Measurements from ENCODE around the gene GRIN2A. TPM values are rescaled to one million over a fixed set of nuclear protein-coding genes. Genes with fewer than 3 reads are reported as not detected.

GRIN2A gene
- total and polyA plus RNA-seq, 2 donors (not counting 3 experiments of a cell fraction or from before 2014, with no cell fraction given) = not detected

GRCh38 chr16:10169904-10170410, 12.3 kb downstream of the GRIN2A start:
- H3K4me2 ChIP-seq (ENCODE audit: insufficient read depth, low read length) = no peak overlapping the region
- no peaks in the 10 kb centered on the region for H3K36me3 ChIP-seq (ENCODE audit: control insufficient read depth in 2 of 2, extremely low read depth in 1 of 2, insufficient read depth in 2 of 2, low read length in 2 of 2)
- no peaks in the 10 kb centered on the region for H3K9me3 ChIP-seq (replicated peaks; ENCODE audit: control insufficient read depth, insufficient read depth, low read length)
- no peak overlapping the region for H3K9ac ChIP-seq (replicated peaks; ENCODE audit: extremely low read depth, insufficient read depth, low read length)
- no peaks in the 10 kb centered on the region for H3K27me3 ChIP-seq (ENCODE audit: control insufficient read depth in 2 of 2, insufficient read depth in 2 of 2, low read length in 2 of 2)
- no peak for DNase-seq (ENCODE audit: low read depth, low spot score)
- dilution Hi-C loops (cut with MboI; ENCODE audit: extremely low pct_ligation_motif_present, low sequenced_read_pairs) = no loop called here
- FAIRE-seq = no peak
- intact Hi-C loops (cut with micrococcal nuclease) = no loop called here
- CTCF ChIA-PET = no interaction called here
- H3K27ac ChIP-seq (ENCODE audit: insufficient read depth, low read depth, low read length) = no peak overlapping the region
- POLR2A ChIA-PET = no interaction called here
- H3K9me1 ChIP-seq (replicated peaks; ENCODE audit: control insufficient read depth, extremely low read depth, insufficient read depth, low read length) = no peaks in the 10 kb centered on the region
- no peaks in the 10 kb centered on the region for H3K79me2 ChIP-seq (ENCODE audit: control insufficient read depth, insufficient read depth, low read length)
- no peak overlapping the region for H3K4me3 ChIP-seq (replicated peaks in 1 of 3; ENCODE audit: insufficient read depth in 1 of 3, low read depth in 1 of 3, low read length in 3 of 3)
- no TSS peak for BruUV-seq (replicated peaks)
- no peaks in the 10 kb centered on the region for H4K20me1 ChIP-seq (replicated peaks; ENCODE audit: control insufficient read depth, extremely low read depth, insufficient read depth, low read length)
- no peak overlapping the region for H2AFZ ChIP-seq (ENCODE audit: low read depth, low read length)
- H3K4me1 ChIP-seq (ENCODE audit: control insufficient read depth, extremely low read depth, insufficient read depth, low read length) = no peaks in the 10 kb centered on the region
- TF ChIP-seq POLR2AphosphoS5 (IDR thresholded peaks at IDR 0.05; ENCODE audit: insufficient read depth, low read depth, low read length) = no peak
- no peak for TF ChIP-seq MAX (IDR thresholded peaks at IDR 0.05; ENCODE audit: insufficient read depth, insufficient read length)
- no peak for TF ChIP-seq EZH2 (IDR thresholded peaks at IDR 0.05; ENCODE audit: borderline replicate concordance, low read depth, low read length, severe bottlenecking)
- TF ChIP-seq CTCF (IDR thresholded peaks at IDR 0.05; ENCODE audit: extremely low read depth in 1 of 2, insufficient read depth in 1 of 2, low read depth in 1 of 2, low read length in 2 of 2) = no peak
- TF ChIP-seq POLR2A (IDR thresholded peaks at IDR 0.05; ENCODE audit: low read depth, low read length) = no peak
- no peak for TF ChIP-seq JUN (IDR thresholded peaks at IDR 0.05; ENCODE audit: borderline replicate concordance, insufficient read depth, insufficient read length, low read depth)
- TF ChIP-seq GATA2 (IDR thresholded peaks at IDR 0.05; ENCODE audit: insufficient read depth, insufficient read length, low read depth, low read length) = no peak
- TF ChIP-seq MYC (IDR thresholded peaks at IDR 0.05; ENCODE audit: low read depth, low read length) = no peak
- TF ChIP-seq FOS (IDR thresholded peaks at IDR 0.05; ENCODE audit: borderline replicate concordance, insufficient read depth, low read length) = no peak
